A673 (cell line): ENCODE measurements around the gene SULT2B1. TPM values are rescaled to one million over a fixed set of nuclear protein-coding genes. Genes with fewer than 3 reads are reported as not detected.

Experiments used
- BruUV-seq: library from RNA; stranded (reverse); fragments of 400-500 nt; replicated peaks from 2 replicates; lab custom pipeline; 2021; lab: Mats Ljungman, UMichigan
- CTCF ChIA-PET: fragments of 300-600 bp; sonication (Branson Sonifier 250); formaldehyde crosslinking; loops from one replicate; lab custom pipeline; 2022; ENCODE audit warnings: antibody characterized with exemption; lab: Charles Lee
- POLR2A ChIA-PET: fragments of 300-600 bp; sonication (Branson Sonifier 250); formaldehyde crosslinking; loops from one replicate; lab custom pipeline; 2022; ENCODE audit warnings: antibody characterized with exemption; ENCODE audit not compliant: low non-redundant PET; lab: Charles Lee
- DNase-seq: peaks from one replicate; pipeline ENCODE4 v3.0.0-alpha.2; 2015; ENCODE audit warnings: low spot score
- H3K27ac ChIP-seq: fragments of 200-600 bp; sonication (generic); 2 replicates; pipeline ENCODE4 v1.5.1; 2016; ENCODE audit warnings: mixed run types, low read depth, mild to moderate bottlenecking, mixed read lengths, antibody characterized with exemption, low read length; ENCODE audit not compliant: poor library complexity, severe bottlenecking
- H3K27me3 ChIP-seq: fragments of 200-600 bp; sonication (generic); replicated peaks from 2 replicates; pipeline ENCODE4 v1.6.1; 2017; ENCODE audit warnings: mixed run types, low read depth, mild to moderate bottlenecking, mixed read lengths, antibody characterized with exemption, low read length; ENCODE audit not compliant: insufficient read depth, poor library complexity
- H3K36me3 ChIP-seq: fragments of 200-600 bp; sonication (generic); 2 replicates; pipeline ENCODE4 v1.6.1; 2016; ENCODE audit warnings: mixed run types, mild to moderate bottlenecking, mixed read lengths, antibody characterized with exemption, low read length; ENCODE audit not compliant: insufficient read depth, poor library complexity, severe bottlenecking
- H3K4me1 ChIP-seq: fragments of 200-600 bp; sonication (generic); 2 replicates; pipeline ENCODE4 v1.6.1; 2017; ENCODE audit warnings: mixed run types, mild to moderate bottlenecking, mixed read lengths, antibody characterized with exemption, low read length; ENCODE audit not compliant: insufficient read depth, poor library complexity, severe bottlenecking
- H3K4me3 ChIP-seq: fragments of 200-600 bp; sonication (generic); 2 replicates; pipeline ENCODE4 v1.5.1; 2016; ENCODE audit warnings: low read depth, mixed run types, mild to moderate bottlenecking, mixed read lengths, low read length; ENCODE audit not compliant: poor library complexity, severe bottlenecking
- H3K9me3 ChIP-seq: fragments of 200-600 bp; sonication (generic); 2 replicates; pipeline ENCODE4 v1.6.1; 2016; ENCODE audit warnings: mixed run types, low read depth, mild to moderate bottlenecking, mixed read lengths, antibody characterized with exemption, low read length; ENCODE audit not compliant: poor library complexity, severe bottlenecking
- CTCF ChIP-seq: fragments of 300-800, 200-600 bp; sonication (generic); conservative IDR thresholded peaks from 2 replicates; pipeline ENCODE4 v1.5.1; 2017; ENCODE audit warnings: low read depth, mild to moderate bottlenecking, antibody characterized with exemption, low read length, moderate library complexity, mixed read lengths
- EZH2 ChIP-seq: fragments of 200-600 bp; sonication (generic); IDR thresholded peaks from 2 replicates; pipeline ENCODE4 v1.6.1; 2017; ENCODE audit warnings: borderline replicate concordance, low read depth, mild to moderate bottlenecking, mixed read lengths, antibody characterized with exemption, low read length; ENCODE audit not compliant: poor library complexity, severe bottlenecking
- intact Hi-C: fragments of 100-400 bp; cut with micrococcal nuclease; formaldehyde crosslinking; loops from one replicate; pipeline ENCODE4 v1.10.0; 2022; ENCODE audit not compliant: unreplicated experiment
- total RNA-seq: library from RNA; stranded (reverse); gene quantifications from 2 replicates; pipeline ENCODE4 v1.2.3, GENCODE V29; 2021

Gene SULT2B1
- total RNA-seq, 1 experiment from 2014 or later, result 0.60 TPM

DNA sequence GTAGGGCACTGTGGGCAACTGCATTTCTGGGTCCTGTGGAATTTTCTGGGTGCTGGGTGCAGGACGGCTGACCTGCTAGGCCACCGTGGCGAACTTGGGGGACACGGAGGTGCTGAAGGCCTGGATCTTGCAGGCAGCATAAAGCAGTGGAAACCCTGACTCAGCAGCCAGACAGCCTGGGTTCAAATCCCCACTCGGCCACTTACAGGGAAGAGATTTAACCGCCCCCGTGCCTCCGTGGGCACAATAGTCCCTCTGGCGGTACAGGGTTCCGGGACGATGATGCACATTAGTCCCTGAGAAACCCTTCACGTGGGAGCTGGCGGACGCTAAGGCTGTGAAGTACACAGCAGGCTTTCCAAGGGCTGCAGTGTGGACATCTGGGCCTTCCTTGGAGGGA is 59.9 kb downstream of the SULT2B1 start:
- Histone ChIP-seq H3K4me1 (peaks cover 8% of the 10 kb centered on the region), H3K4me3 (no peak overlapping the region), H3K36me3 (peaks cover 24% of the 10 kb centered on the region), H3K27me3 (no peaks in the 10 kb centered on the region), H3K9me3 (no peaks in the 10 kb centered on the region), H3K27ac (no peak overlapping the region)
- BruUV-seq, result no TSS peak
- no peak for TF ChIP-seq EZH2
- no peak for TF ChIP-seq CTCF
- ChIA-PET CTCF (interaction anchor here (0.6 kb wide), 1 partner anchor 381 kb away, joined by 3 read pairs; the partner anchor contains the start of gene GYS1), POLR2A (interaction anchor here (0.6 kb wide), 1 partner anchor 10 kb away, joined by 4 read pairs; no protein-coding TSS in a partner anchor)
- intact Hi-C loops, result no loop called here
- DNase-seq, result no peak

DNA sequence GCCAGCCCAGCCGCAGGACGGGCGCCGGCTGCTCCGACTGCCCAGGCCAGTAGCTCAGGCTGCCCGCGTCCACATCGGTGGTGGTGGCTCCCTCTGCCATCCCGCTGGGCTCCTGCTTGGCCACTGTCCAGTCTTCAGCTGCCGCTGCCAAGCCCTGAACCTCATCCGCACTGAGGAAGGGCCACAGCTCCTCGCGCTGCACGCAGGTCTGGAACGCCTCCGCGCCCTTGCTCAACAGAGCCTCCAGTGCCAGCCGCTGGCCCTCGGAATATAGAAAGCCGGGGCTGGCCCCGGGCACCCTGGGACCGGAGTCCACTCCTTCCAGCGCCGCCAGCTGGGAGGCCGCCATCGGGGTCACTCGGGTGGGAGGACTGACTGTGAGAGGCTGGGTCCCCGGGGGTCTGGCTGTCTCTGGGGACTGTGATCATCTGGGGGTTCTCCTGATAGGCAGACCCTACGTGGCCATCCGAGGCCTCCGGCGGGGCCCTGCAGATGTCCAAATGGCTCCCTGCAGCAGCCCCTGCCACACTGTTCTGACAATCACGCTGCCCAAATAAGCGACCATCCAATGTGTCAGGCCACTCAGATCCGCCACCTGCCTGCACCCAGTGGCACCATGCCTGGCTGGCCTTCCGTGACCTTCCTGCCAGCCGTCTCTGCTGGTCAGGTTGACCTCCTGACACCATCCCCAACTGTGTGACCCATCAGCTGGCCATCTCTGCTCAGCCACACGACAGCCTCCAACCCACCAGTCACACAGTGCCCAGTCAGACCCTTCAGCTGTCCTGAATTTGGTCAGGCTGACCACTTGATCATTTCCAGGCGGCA is 61.3 kb downstream of the SULT2B1 start:
- intact Hi-C loops, result no loop called here
- Histone ChIP-seq H3K36me3 (peaks cover 37% of the 10 kb centered on the region), H3K4me3 (no peak overlapping the region), H3K27ac (peak overlapping the region; percentile 42), H3K4me1 (peaks cover 20% of the 10 kb centered on the region), H3K27me3 (no peaks in the 10 kb centered on the region), H3K9me3 (no peaks in the 10 kb centered on the region)
- TF ChIP-seq CTCF, result no peak
- no peak for TF ChIP-seq EZH2
- no TSS peak for BruUV-seq
- CTCF ChIA-PET, result interaction anchor here (0.6 kb wide), 1 partner anchor 249 kb away, joined by 15 read pairs; the partner anchor contains the start of genes SYNGR4 and TMEM143
- no peak for DNase-seq
- POLR2A ChIA-PET, result no interaction called here

DNA sequence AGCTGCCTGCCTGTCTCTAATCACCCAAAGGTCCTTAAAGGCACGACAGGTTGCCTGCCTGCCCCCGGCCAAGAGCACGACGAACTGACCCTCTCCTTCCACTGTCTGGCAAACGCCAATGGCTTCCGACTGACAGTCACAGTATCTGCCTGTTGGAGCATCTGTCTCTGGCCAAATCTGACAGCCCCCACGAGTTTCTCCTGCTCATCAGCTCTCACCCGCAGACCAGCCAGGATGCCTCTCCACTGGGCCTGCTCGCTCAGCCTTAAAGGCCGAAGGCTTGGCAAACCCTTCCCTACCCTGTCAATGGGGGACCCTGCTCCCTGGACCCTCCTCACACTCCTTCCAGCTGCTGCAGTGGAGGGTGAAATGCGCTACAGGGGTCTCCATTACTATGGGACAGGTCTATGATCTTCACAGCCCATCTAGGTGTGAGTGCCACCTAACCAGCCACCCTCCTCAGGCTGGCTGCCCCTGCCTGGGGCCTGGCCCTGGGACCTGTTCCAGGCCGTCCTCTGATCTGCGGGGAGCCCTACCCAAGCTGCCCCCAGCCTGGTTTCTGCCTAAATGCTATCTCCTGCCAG is 62.0 kb downstream of the SULT2B1 start:
- ChIA-PET CTCF (no interaction called here), POLR2A (no interaction called here)
- peaks cover 20% of the 10 kb centered on the region for H3K4me1 ChIP-seq
- no peaks in the 10 kb centered on the region for H3K9me3 ChIP-seq
- TF ChIP-seq EZH2, result no peak
- TF ChIP-seq CTCF, result no peak
- H3K27ac ChIP-seq, result peak overlapping the region; percentile 42
- H3K4me3 ChIP-seq, result no peak overlapping the region
- H3K36me3 ChIP-seq, result peaks cover 37% of the 10 kb centered on the region
- BruUV-seq, result no TSS peak
- no peak for DNase-seq
- intact Hi-C loops, result no loop called here
- no peaks in the 10 kb centered on the region for H3K27me3 ChIP-seq
